Left lung (tissue), 10 donors: ENCODE data around the gene VPS26C. TPM values are rescaled to one million over a fixed set of nuclear protein-coding genes. Genes with fewer than 3 reads are reported as not detected.
"Not testable (repeated sequence)": the region's sequence is repeated elsewhere in the genome, so short reads cannot be mapped to it uniquely, and the experiment has no call there.

Source experiments
- ATAC-seq: fragments of 200-7000 bp; cut with Tn5 transposase; one replicate; pipeline ENCODE4 v1.9.1; 2020; ENCODE audit warnings: moderate library complexity
- DNase-seq, 4 donors: peaks; one replicate each; pipeline ENCODE4 v3.0.0-alpha.2; 2013 to 2020
- H3K27ac ChIP-seq, 2 donors: fragments of 200-600 bp; sonication (generic) in 1 of 2; one replicate each; pipeline versions ENCODE4 v1.5.0 to v1.8.0; 2020 to 2021
- H3K27me3 ChIP-seq, 2 donors: fragments of 200-600 bp; sonication (generic) in 1 of 2; one replicate each; pipeline versions ENCODE4 v1.5.0 to v1.8.0; 2020 to 2021
- H3K36me3 ChIP-seq, 2 donors: fragments of 200-600 bp; sonication (generic) in 1 of 2; one replicate each; pipeline versions ENCODE4 v1.5.0 to v1.8.0; 2020 to 2021
- H3K4me1 ChIP-seq, 2 donors: fragments of 200-600 bp; one replicate each; pipeline ENCODE4 v1.8.0; 2021
- H3K4me3 ChIP-seq, 2 donors: fragments of 200-600 bp; sonication (generic) in 1 of 2; one replicate each; pipeline versions ENCODE4 v1.5.0 to v1.8.0; 2020 to 2021; ENCODE audit warnings: mild to moderate bottlenecking in 1 of 2
- H3K9me3 ChIP-seq, 2 donors: fragments of 200-600 bp; sonication (generic) in 1 of 2; one replicate each; pipeline versions ENCODE4 v1.5.0 to v1.8.0; 2020 to 2021
- CTCF ChIP-seq, 2 donors: fragments of 200-600 bp; sonication (generic) in 1 of 2; IDR thresholded peaks; one replicate each; pipeline versions ENCODE4 v1.5.0 to v1.8.0; 2021; ENCODE audit warnings: antibody characterized with exemption in 2 of 2
- intact Hi-C, 2 donors: fragments of 100-400 bp; cut with DNase I; formaldehyde crosslinking; loops; one replicate each; pipeline versions ENCODE4 v1.11.2 to v1.14.2; 2022
- polyA plus RNA-seq, 6 donors: library from polyadenylated mRNA; unstranded; fragments of 120-200 nt; gene quantifications; one replicate each; pipeline ENCODE4 v1.2.1, GENCODE V29; 2013; ENCODE audit not compliant: insufficient read length in 6 of 6
- total RNA-seq, 2 donors: library from RNA; stranded (reverse); fragmentation: NEBNext Ultra II Directional; extraction: Animal tissue kit (Norgen Biotek cat#: 25700); gene quantifications; one replicate each; pipeline ENCODE4 v1.2.1, GENCODE V29; 2021
- donor health status: DM: no; HTN: yes; CAD: no.
- donor health status: DM: no; HTN: no; CAD: no.

The VPS26C gene
- total and polyA plus RNA-seq, 8 donors = 34.6 to 66.2 (median 38.4) TPM

- H3K27ac ChIP-seq = no peak overlapping the region
- H3K27me3 ChIP-seq = no peaks in the 10 kb centered on the region
- intact Hi-C loops = no loop called here
- H3K4me3 ChIP-seq = no peak overlapping the region
- no peaks in the 10 kb centered on the region for H3K9me3 ChIP-seq
- H3K4me1 ChIP-seq = no peaks in the 10 kb centered on the region
- TF ChIP-seq CTCF (IDR thresholded peaks at IDR 0.05) = no peak
- no peak for ATAC-seq
- DNase-seq = no peak
- H3K36me3 ChIP-seq = no peaks in the 10 kb centered on the region
Observed at GRCh38 chr21:37281579-37281978, 14.4 kb upstream of the VPS26C start.

DNA sequence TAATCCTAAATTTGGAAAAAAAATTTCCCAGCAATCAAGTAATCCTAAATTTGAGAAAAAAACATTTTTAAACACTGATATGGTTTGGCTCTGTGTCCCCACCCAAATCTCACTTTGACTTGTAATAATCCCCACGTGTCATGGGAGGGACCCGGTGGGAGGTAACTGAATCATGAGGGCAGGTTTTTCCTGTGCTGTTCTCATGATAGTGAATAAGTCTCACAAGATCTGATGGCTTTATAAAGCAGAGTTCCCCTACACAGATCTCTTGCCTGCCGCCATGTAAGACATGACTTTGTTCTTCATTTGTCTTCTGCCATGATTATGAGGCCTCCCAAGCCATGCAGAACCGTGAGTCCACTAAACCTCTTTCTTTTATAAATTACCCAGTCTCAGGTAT, 12.1 kb upstream of the VPS26C start:
- H3K27ac ChIP-seq, H3K4me1 ChIP-seq, H3K4me3 ChIP-seq, H3K27me3 ChIP-seq, H3K9me3 ChIP-seq, ATAC-seq, DNase-seq, intact Hi-C loops, H3K36me3 ChIP-seq: not testable (repeated sequence)

DNA sequence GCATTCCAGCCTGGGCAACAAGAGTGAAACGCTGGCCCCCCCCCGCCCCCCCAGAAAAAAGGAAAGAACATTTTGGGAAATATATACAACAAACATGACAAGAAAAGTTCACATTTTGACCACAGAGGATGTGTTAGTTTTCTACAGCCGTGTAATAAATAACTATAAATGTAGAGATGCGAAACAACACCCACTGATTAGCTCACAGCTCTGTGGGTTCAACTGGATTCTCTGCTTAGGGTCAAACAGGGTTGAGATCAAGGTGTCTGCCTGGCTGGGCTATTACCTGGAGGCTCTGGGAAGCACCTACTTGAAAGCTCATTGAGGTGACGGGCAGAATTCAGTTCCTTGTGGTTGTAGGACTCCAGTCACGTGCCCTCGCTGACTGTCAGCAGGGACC, 11.1 kb upstream of the VPS26C start:
- Histone ChIP-seq H3K36me3 (no peaks in the 10 kb centered on the region), H3K4me1 (no peaks in the 10 kb centered on the region), H3K4me3 (no peak overlapping the region), H3K27ac (no peak overlapping the region), H3K27me3 (no peaks in the 10 kb centered on the region), H3K9me3 (no peaks in the 10 kb centered on the region)
- ATAC-seq (no peak), DNase-seq (no peak)
- intact Hi-C loops = no loop called here
- no peak for TF ChIP-seq CTCF (IDR thresholded peaks at IDR 0.05)

DNA sequence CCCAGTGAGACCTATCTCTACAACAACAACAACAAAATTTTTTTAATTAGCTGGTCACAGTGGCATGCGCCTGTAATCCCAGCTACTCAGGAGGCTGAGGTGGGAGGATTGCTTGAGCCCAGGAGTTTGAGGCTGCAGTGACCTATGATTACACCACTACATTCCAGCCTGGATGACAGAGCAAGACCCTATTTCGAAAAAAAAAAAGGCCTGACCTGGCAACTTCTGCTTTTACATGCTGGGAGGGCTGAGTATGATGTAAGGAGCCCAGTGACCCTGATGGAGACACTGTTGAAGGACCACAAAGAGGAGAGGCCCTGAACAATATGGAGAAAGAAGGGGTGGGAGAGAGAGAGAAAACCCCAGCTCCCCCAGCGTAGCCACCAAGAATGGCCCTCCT, 9.2 kb upstream of the VPS26C start:
- H3K9me3 ChIP-seq = no peaks in the 10 kb centered on the region
- no peaks in the 10 kb centered on the region for H3K27me3 ChIP-seq
- DNase-seq = no peak
- intact Hi-C loops = no loop called here
- no peak for ATAC-seq
- H3K27ac ChIP-seq = no peak overlapping the region
- no peak overlapping the region for H3K4me3 ChIP-seq
- no peaks in the 10 kb centered on the region for H3K36me3 ChIP-seq
- TF ChIP-seq CTCF (IDR thresholded peaks at IDR 0.05) = no peak
- no peaks in the 10 kb centered on the region for H3K4me1 ChIP-seq

- ATAC-seq = no peak
- H3K27me3 ChIP-seq = no peaks in the 10 kb centered on the region
- H3K9me3 ChIP-seq = no peaks in the 10 kb centered on the region
- intact Hi-C loops = no loop called here
- H3K4me1 ChIP-seq = no peaks in the 10 kb centered on the region
- no peak overlapping the region for H3K27ac ChIP-seq
- no peaks in the 10 kb centered on the region for H3K36me3 ChIP-seq
- H3K4me3 ChIP-seq = no peak overlapping the region
- DNase-seq = no peak
- TF ChIP-seq CTCF (IDR thresholded peaks at IDR 0.05) = no peak
Observed at GRCh38 chr21:37273911-37274690, 7.0 kb upstream of the VPS26C start.

- TF ChIP-seq CTCF (IDR thresholded peaks at IDR 0.05) = no peak
- Histone ChIP-seq H3K27ac (no peak overlapping the region), H3K9me3 (no peaks in the 10 kb centered on the region), H3K4me1 (peaks cover 0 to 3% of the 10 kb centered on the region in 2 donors), H3K27me3 (no peaks in the 10 kb centered on the region), H3K36me3 (no peaks in the 10 kb centered on the region), H3K4me3 (no peak overlapping the region)
- DNase-seq (no peak), ATAC-seq (no peak)
- intact Hi-C loops = no loop called here
Observed at GRCh38 chr21:37273440-37273839, 6.3 kb upstream of the VPS26C start.
